Colonic mucosa (tissue), 4 donors: ENCODE data around the gene KAT2A. TPM values are rescaled to one million over a fixed set of nuclear protein-coding genes. Genes with fewer than 3 reads are reported as not detected.

Source experiments
- DNase-seq: peaks from one replicate; pipeline ENCODE4 v3.0.0-alpha.2; 2020
- H3K27ac ChIP-seq: fragments of 200-600 bp; one replicate; pipeline ENCODE4 v1.8.0; 2021
- H3K27me3 ChIP-seq: fragments of 200-600 bp; one replicate; pipeline ENCODE4 v1.8.0; 2021
- H3K36me3 ChIP-seq: fragments of 200-600 bp; one replicate; pipeline ENCODE4 v1.8.0; 2021
- H3K4me1 ChIP-seq: fragments of 200-600 bp; one replicate; pipeline ENCODE4 v1.8.0; 2021; ENCODE audit warnings: mild to moderate bottlenecking
- H3K4me3 ChIP-seq: fragments of 200-600 bp; one replicate; pipeline ENCODE4 v1.8.0; 2021
- H3K9ac ChIP-seq, 2 donors: one replicate each; pipeline ENCODE4 v1.7.0; 2013; ENCODE audit warnings: control low read depth in 2 of 2, low read depth in 2 of 2, low read length in 2 of 2
- H3K9me3 ChIP-seq: fragments of 200-600 bp; one replicate; pipeline ENCODE4 v1.8.0; 2021
- intact Hi-C: fragments of 100-400 bp; cut with DNase I; formaldehyde crosslinking; loops from one replicate; pipeline ENCODE4 v1.14.1; 2022
- total RNA-seq, 2 donors: library from RNA; stranded (reverse); fragmentation: NEBNext Ultra II Directional in 1 of 2; extraction: Animal tissue kit (Norgen Biotek cat#: 25700) in 1 of 2; gene quantifications; one replicate each; pipeline ENCODE4 v1.2.1, GENCODE V29; 2021
- TF ChIP-seq, protein P1 (sequence below): fragments of 200-600 bp; IDR thresholded peaks from one replicate; pipeline ENCODE4 v1.8.0; 2022; ENCODE audit warnings: antibody characterized with exemption, mild to moderate bottlenecking
- donor health status: healthy.
- donor health status: DM: no; HTN: no; CAD: no.
- donor health status: DM: no; HTN: no; CAD: no.

KAT2A gene
- total RNA-seq, 2 donors from 2014 or later = 16.9 to 59.8 TPM

DNA sequence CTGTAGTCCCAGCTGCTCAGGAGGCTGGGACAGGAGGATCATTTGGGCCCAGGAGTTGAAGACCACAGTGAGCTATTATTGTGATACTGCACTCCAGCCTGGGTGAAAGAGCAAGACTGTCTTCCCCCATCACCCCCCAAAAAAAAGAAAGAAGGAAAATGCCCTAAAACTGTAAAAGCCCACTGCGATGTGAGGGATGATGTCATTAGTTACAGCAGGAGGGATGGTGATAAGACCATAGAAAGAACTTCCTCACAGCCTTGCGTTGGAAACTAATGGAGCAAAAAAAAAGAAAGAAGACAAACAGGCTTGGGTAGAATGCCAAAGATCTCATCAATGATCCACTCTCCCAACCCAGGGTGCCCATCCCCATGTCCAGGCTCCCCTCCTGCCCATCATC is 41.6 kb downstream of the KAT2A start:
- Histone ChIP-seq H3K36me3 (no peaks in the 10 kb centered on the region), H3K9ac (no peak overlapping the region), H3K4me1 (no peaks in the 10 kb centered on the region), H3K27ac (no peak overlapping the region), H3K9me3 (no peaks in the 10 kb centered on the region), H3K4me3 (no peak overlapping the region), H3K27me3 (no peaks in the 10 kb centered on the region)
- TF ChIP-seq, protein P1, sequence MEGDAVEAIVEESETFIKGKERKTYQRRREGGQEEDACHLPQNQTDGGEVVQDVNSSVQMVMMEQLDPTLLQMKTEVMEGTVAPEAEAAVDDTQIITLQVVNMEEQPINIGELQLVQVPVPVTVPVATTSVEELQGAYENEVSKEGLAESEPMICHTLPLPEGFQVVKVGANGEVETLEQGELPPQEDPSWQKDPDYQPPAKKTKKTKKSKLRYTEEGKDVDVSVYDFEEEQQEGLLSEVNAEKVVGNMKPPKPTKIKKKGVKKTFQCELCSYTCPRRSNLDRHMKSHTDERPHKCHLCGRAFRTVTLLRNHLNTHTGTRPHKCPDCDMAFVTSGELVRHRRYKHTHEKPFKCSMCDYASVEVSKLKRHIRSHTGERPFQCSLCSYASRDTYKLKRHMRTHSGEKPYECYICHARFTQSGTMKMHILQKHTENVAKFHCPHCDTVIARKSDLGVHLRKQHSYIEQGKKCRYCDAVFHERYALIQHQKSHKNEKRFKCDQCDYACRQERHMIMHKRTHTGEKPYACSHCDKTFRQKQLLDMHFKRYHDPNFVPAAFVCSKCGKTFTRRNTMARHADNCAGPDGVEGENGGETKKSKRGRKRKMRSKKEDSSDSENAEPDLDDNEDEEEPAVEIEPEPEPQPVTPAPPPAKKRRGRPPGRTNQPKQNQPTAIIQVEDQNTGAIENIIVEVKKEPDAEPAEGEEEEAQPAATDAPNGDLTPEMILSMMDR = no peak
- DNase-seq = no peak
- intact Hi-C loops = no loop called here

DNA sequence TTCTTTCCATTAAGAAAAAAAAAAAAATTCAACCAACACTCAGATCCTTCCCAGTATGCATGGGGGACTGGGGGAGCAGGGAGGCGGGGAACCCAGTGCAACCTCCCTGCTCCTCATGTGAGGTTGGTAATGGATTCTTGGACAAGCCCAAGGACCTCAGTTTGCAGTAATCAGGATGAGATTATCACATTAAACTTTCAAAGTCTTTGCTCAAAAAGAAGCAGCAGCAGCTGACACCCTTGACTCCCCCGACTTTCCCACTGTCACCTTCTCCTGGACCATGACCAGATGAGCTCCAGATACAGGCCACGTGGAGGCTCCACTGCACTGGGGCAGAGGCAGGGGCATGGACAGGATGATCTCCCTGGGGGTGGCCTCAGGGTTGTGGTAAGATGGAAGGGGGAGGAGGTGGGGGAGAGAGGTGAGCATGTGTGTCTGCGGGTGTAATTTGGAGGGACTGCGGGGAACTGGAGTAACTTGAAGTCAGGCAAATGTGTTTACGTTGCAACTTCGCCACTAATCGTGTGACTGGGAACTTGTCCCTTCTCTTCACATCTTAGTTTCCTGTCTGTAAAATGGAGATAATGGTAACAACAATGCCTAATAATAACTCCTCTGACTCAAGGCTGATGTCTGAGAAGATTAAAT is 42.6 kb downstream of the KAT2A start:
- no peaks in the 10 kb centered on the region for H3K27me3 ChIP-seq
- H3K9me3 ChIP-seq = no peaks in the 10 kb centered on the region
- no peak overlapping the region for H3K4me3 ChIP-seq
- no peak overlapping the region for H3K9ac ChIP-seq
- intact Hi-C loops = no loop called here
- no peak for DNase-seq
- TF ChIP-seq, protein P1 = no peak
- H3K27ac ChIP-seq = no peak overlapping the region
- H3K36me3 ChIP-seq = no peaks in the 10 kb centered on the region
- H3K4me1 ChIP-seq = no peaks in the 10 kb centered on the region

DNA sequence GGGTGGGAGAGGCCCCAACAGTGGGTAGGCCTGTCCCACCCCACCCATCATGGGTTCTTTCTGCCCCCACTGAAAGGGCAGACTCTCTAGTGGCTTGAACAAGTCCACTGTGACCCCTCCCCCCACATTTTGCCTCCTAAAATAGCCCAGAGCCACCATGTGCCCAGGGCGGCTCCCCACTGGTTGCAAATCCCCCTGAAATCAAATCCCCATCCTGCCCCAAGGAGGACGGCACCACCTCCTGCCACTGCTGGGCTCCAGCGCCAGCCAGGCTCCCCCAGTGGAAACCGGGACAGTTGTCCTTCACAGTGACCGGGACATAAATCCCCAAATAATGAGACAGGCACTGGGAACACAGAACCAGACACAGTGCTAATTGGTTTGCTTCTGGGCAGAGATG is 43.4 kb downstream of the KAT2A start:
- intact Hi-C loops = no loop called here
- DNase-seq = no peak
- Histone ChIP-seq H3K36me3 (no peaks in the 10 kb centered on the region), H3K9ac (no peak overlapping the region), H3K9me3 (no peaks in the 10 kb centered on the region), H3K27ac (no peak overlapping the region), H3K4me3 (no peak overlapping the region), H3K27me3 (peaks cover 4% of the 10 kb centered on the region), H3K4me1 (no peaks in the 10 kb centered on the region)
- TF ChIP-seq, protein P1 = no peak

DNA sequence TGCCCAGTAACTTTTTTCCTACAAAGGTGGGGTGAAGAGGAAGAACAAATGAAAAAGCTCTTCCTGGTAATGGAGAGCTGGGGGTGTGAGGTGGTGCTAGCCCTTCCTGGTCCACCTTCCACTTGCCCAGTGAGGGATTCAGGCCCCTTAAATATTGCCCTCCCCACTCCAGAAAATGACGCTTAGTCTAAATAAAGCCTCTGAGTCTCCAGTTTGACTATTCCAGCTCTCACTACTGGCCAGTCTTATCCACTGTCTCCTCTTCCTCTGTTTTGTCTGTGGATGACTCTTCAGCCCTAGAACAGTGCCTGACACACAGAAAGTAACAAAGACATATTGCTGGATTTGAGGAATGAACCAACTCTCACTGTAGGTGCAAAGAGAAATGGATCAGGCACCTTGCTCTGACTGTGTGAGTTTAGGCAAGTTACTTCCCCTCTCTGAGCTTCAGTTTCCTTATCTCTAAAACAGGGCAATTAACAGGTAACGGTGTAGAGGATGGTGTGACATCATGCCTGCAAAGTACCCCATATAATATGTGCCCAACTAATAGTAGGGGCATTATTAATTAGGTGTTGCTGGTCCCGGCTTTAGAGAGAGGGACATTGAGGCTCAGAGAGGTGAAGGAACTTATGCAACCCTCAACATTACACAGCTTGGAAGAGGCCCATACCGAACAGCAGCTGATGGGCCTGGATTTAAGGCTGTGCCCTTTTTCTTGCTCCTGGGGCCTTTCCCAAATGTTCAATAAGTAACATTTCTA is 44.2 kb downstream of the KAT2A start:
- no peak overlapping the region for H3K4me3 ChIP-seq
- DNase-seq = no peak
- TF ChIP-seq, protein P1 = no peak
- H3K27me3 ChIP-seq = peaks cover 12% of the 10 kb centered on the region
- no peak overlapping the region for H3K27ac ChIP-seq
- intact Hi-C loops = no loop called here
- no peaks in the 10 kb centered on the region for H3K4me1 ChIP-seq
- H3K36me3 ChIP-seq = no peaks in the 10 kb centered on the region
- H3K9ac ChIP-seq = no peak overlapping the region
- H3K9me3 ChIP-seq = no peaks in the 10 kb centered on the region

DNA sequence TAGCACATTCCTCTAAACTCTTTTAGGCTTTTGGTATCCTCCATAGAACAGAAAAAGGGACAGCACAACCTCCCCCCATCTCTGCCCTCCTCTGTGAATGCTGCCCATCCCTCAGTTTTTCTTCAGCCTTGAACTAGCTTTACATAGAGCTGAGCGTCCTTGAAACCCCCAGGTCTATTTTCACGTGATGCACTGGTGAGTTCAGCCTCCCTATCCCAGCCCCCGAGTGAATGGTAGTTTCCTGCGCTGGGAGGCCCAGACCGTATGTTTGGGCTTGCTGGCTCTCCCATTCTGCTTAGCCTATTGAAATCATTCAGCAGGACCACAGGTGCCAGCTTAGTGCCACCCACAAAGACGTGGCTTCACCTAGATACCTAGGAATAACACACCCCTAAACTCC is 45.4 kb downstream of the KAT2A start:
- Histone ChIP-seq H3K9me3 (no peaks in the 10 kb centered on the region), H3K4me1 (no peaks in the 10 kb centered on the region), H3K4me3 (no peak overlapping the region), H3K27me3 (peaks cover 22% of the 10 kb centered on the region), H3K36me3 (no peaks in the 10 kb centered on the region), H3K9ac (no peak overlapping the region), H3K27ac (no peak overlapping the region)
- TF ChIP-seq, protein P1 = no peak
- intact Hi-C loops = no loop called here
- DNase-seq = no peak
